Gastroesophageal sphincter (tissue), 3 donors: Measurements from ENCODE around the gene MLLT3.

Source experiments
- EP300 ChIP-seq: sonication (generic); formaldehyde crosslinking; IDR thresholded peaks from one replicate; pipeline ENCODE4 v1.6.1; 2017; ENCODE audit warnings: antibody characterized with exemption, mild to moderate bottlenecking
- POLR2A ChIP-seq, 2 donors: fragments of 450-650 bp; IDR thresholded peaks; one replicate each; pipeline ENCODE4 v1.6.1; 2017; ENCODE audit warnings: antibody characterized with exemption in 2 of 2, mild to moderate bottlenecking in 2 of 2, moderate library complexity in 1 of 2
- POLR2AphosphoS5 ChIP-seq: sonication (generic); formaldehyde crosslinking; IDR thresholded peaks from one replicate; pipeline ENCODE4 v1.6.1; 2017; ENCODE audit warnings: antibody characterized with exemption
- TF ChIP-seq, protein P1 (sequence below), 4 experiments: fragments of 200-600 bp in 2 of 4; fragments of 450-650 bp in 2 of 4; sonication (generic) in 1 of 4; IDR thresholded peaks; one replicate each; pipeline ENCODE4 v1.5.1; 2017 to 2019; ENCODE audit warnings: antibody characterized with exemption in 4 of 4, mild to moderate bottlenecking in 2 of 4, moderate library complexity in 2 of 4

DNA sequence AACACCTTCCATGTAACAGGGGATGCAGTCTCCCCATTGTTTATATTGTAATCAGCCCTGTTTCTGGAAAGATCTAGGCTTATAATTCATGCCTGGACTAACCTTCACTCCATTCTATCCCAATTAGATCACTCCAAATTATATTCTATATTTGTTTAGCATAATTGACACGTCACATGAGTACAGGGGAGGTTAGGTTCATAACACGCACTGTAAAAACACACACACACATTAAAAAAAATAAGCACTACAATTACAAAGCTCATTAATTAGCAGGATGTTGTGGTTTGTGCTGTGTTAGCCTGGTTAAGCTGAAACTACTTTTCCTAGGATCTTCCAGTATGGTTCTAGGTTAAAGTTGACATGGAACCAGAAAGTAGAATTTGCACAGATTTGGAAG is 126.0 kb downstream of the MLLT3 start:
- TF ChIP-seq, protein P1, sequence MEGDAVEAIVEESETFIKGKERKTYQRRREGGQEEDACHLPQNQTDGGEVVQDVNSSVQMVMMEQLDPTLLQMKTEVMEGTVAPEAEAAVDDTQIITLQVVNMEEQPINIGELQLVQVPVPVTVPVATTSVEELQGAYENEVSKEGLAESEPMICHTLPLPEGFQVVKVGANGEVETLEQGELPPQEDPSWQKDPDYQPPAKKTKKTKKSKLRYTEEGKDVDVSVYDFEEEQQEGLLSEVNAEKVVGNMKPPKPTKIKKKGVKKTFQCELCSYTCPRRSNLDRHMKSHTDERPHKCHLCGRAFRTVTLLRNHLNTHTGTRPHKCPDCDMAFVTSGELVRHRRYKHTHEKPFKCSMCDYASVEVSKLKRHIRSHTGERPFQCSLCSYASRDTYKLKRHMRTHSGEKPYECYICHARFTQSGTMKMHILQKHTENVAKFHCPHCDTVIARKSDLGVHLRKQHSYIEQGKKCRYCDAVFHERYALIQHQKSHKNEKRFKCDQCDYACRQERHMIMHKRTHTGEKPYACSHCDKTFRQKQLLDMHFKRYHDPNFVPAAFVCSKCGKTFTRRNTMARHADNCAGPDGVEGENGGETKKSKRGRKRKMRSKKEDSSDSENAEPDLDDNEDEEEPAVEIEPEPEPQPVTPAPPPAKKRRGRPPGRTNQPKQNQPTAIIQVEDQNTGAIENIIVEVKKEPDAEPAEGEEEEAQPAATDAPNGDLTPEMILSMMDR (IDR thresholded peaks at IDR 0.05), result no peak
- TF ChIP-seq POLR2A (IDR thresholded peaks at IDR 0.05) (no peak), EP300 (no peak), POLR2AphosphoS5 (no peak)
